Lung (tissue), 12 donors: ENCODE measurements around the gene PEX14. TPM values are rescaled to one million over a fixed set of nuclear protein-coding genes. Genes with fewer than 3 reads are reported as not detected.

ENCODE experiments used
- ATAC-seq: fragments of 200-7000 bp; cut with Tn5 transposase; one replicate; pipeline ENCODE4 v1.9.1; 2020; ENCODE audit warnings: moderate number of reproducible peaks; ENCODE audit not compliant: insufficient read depth, low FRiP score
- DNase-seq, 3 donors: peaks; one replicate each; pipeline ENCODE4 v3.0.0-alpha.2; 2013 to 2017
- H3K27ac ChIP-seq, 2 donors: one replicate each; pipeline ENCODE4 v1.5.1; 2013; ENCODE audit warnings: mild to moderate bottlenecking in 2 of 2, moderate library complexity in 2 of 2, control low read depth in 1 of 2, inconsistent platforms in 1 of 2, low read depth in 1 of 2, low read length in 1 of 2
- H3K27me3 ChIP-seq, 3 donors: one replicate each; pipeline ENCODE4 v1.5.1; 2013; ENCODE audit warnings: low read length in 2 of 3; ENCODE audit not compliant: control insufficient read depth in 3 of 3, insufficient read depth in 3 of 3
- H3K36me3 ChIP-seq, 4 donors: one replicate each; pipeline ENCODE4 v1.5.1; 2013; ENCODE audit warnings: low read length in 4 of 4, mild to moderate bottlenecking in 1 of 4, moderate library complexity in 1 of 4; ENCODE audit not compliant: control insufficient read depth in 4 of 4, insufficient read depth in 4 of 4
- H3K4me1 ChIP-seq, 5 donors: one replicate each; pipeline ENCODE4 v1.5.1; 2013; ENCODE audit warnings: low read length in 5 of 5, mild to moderate bottlenecking in 2 of 5, moderate library complexity in 1 of 5; ENCODE audit not compliant: control insufficient read depth in 5 of 5, insufficient read depth in 5 of 5
- H3K4me3 ChIP-seq: one replicate; pipeline ENCODE4 v1.5.1; 2013; ENCODE audit warnings: mild to moderate bottlenecking, control low read depth, moderate library complexity
- H3K9ac ChIP-seq, 2 donors: one replicate each; pipeline ENCODE4 v1.5.1; 2013; ENCODE audit warnings: low read length in 2 of 2, control low read depth in 1 of 2; ENCODE audit not compliant: insufficient read depth in 1 of 2
- H3K9me3 ChIP-seq, 4 donors: one replicate each; pipeline ENCODE4 v1.5.1; 2013; ENCODE audit warnings: low read length in 3 of 4, mild to moderate bottlenecking in 1 of 4, moderate library complexity in 1 of 4; ENCODE audit not compliant: control insufficient read depth in 4 of 4, insufficient read depth in 3 of 4
- WGBS, 2 donors: extraction: QIAGEN DNeasy Blood & Tissue Kit; methylation state at CpG; one replicate each; pipeline ENCODE4 v1.1.7; 2013; 5-methylcytosine and 5-hydroxymethylcytosine counted together
- polyA plus RNA-seq, 2 donors: library from polyadenylated mRNA; stranded (reverse); fragments of 200-250 nt; gene quantifications; one replicate each; pipeline ENCODE4 v1.2.1, GENCODE V29; 2013
- total RNA-seq, 2 donors: library from RNA; depleted of rRNA in 1 of 2; stranded (reverse); fragments of >200 nt in 1 of 2; gene quantifications; one replicate each; pipeline ENCODE4 v1.2.1, GENCODE V29; 2014 to 2021
- TF ChIP-seq, protein P1 (sequence below): IDR thresholded peaks from 2 replicates; pipeline ENCODE4 v1.5.1; 2012; ENCODE audit warnings: mild to moderate bottlenecking; ENCODE audit errors: control extremely low read depth, extremely low read depth
- donor health status: control.
- donor health status: control.
- donor health status: Bipolar disorder and iron deficiency.
- donor health status: healthy.
- donor health status: DM: yes; HTN: yes; CAD: no.

The PEX14 gene
- total and polyA plus RNA-seq, 4 donors = 18.1 to 29.2 (median 20.8) TPM

DNA sequence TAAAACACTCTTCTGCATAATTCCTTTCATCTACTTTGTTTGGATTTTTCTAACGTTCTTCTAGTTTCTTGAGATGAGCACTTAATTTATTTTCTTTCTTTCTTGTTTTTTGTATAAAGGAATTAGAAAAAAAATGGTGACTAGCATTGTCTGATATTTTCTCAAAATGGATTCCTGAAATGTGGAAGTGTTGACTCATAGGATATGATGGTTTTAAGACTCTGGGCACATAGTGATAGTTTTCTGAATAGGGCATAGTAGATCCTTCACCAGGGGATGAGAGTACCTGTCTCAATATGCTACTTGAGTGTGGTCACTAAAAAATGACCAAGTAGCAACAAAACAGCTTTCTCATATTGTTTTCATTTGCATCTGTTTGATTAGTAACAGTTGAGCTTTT, 100.9 kb downstream of the PEX14 start:
- no peak overlapping the region for H3K27ac ChIP-seq
- no peaks in the 10 kb centered on the region for H3K27me3 ChIP-seq
- no peaks in the 10 kb centered on the region for H3K9me3 ChIP-seq
- peaks cover 0 to 2% (median 0%) of the 10 kb centered on the region in 4 donors for H3K36me3 ChIP-seq
- 61 to 71% methylated on average over 1 of the region's 1 CpG for WGBS, 2 donors
- ATAC-seq (no peak), DNase-seq (no peak)
- no peak overlapping the region for H3K4me3 ChIP-seq
- TF ChIP-seq, protein P1, sequence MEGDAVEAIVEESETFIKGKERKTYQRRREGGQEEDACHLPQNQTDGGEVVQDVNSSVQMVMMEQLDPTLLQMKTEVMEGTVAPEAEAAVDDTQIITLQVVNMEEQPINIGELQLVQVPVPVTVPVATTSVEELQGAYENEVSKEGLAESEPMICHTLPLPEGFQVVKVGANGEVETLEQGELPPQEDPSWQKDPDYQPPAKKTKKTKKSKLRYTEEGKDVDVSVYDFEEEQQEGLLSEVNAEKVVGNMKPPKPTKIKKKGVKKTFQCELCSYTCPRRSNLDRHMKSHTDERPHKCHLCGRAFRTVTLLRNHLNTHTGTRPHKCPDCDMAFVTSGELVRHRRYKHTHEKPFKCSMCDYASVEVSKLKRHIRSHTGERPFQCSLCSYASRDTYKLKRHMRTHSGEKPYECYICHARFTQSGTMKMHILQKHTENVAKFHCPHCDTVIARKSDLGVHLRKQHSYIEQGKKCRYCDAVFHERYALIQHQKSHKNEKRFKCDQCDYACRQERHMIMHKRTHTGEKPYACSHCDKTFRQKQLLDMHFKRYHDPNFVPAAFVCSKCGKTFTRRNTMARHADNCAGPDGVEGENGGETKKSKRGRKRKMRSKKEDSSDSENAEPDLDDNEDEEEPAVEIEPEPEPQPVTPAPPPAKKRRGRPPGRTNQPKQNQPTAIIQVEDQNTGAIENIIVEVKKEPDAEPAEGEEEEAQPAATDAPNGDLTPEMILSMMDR = no peak
- H3K4me1 ChIP-seq = no peaks in the 10 kb centered on the region
- H3K9ac ChIP-seq = no peak overlapping the region

DNA sequence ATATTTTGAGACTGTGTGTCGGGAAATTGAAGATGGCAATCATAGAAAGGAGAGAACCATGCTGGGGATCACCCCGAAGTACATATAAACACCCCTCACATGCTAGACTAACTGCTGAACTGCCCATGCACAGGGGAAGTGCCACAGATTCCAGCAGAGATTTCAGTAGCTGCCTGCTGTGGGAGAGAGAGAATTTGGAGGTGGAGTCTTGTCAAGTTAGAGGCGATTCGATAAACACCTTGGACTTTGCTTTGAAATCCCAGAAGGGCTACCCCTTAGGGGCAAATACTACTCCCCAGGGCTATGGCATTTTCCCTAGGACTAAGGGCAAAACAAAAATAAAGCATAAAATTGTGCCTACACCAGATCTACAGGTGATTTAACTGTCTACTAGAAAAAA, 103.3 kb downstream of the PEX14 start:
- H3K9me3 ChIP-seq = no peaks in the 10 kb centered on the region
- TF ChIP-seq, protein P1 = no peak
- peaks cover 0 to 2% (median 0%) of the 10 kb centered on the region in 4 donors for H3K36me3 ChIP-seq
- DNase-seq = no peak
- WGBS, 2 donors = 80 to 90% methylated on average over 4 of the region's 4 CpGs
- H3K27ac ChIP-seq = no peak overlapping the region
- H3K4me3 ChIP-seq = no peak overlapping the region
- H3K4me1 ChIP-seq = no peaks in the 10 kb centered on the region
- H3K9ac ChIP-seq = no peak overlapping the region
- no peaks in the 10 kb centered on the region for H3K27me3 ChIP-seq
- ATAC-seq = no peak

DNA sequence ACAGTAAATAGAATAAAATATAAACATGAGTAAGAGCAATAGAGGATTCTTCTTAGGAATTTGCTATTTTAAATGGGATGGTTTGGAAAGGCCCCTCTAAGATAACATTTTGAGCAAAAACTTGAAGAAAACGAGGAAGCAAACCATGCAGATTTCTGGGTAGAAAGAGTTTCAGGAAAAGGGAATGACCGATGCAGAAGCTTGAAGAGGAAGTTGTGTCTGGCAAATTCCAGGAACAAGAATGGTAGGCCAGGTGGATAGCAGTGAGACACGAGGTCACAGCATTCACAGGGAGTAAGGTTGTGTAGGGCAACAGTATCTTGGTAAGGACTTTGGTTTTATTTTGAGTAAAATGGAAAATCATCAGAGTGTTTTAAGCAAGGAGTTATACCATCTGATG, 108.9 kb downstream of the PEX14 start:
- WGBS, 2 donors = 44 to 71% methylated on average over 3 of the region's 3 CpGs
- H3K9me3 ChIP-seq = peaks cover 0 to 8% (median 0%) of the 10 kb centered on the region in 4 donors
- H3K4me1 ChIP-seq = no peaks in the 10 kb centered on the region
- no peaks in the 10 kb centered on the region for H3K36me3 ChIP-seq
- H3K9ac ChIP-seq = no peak overlapping the region
- no peaks in the 10 kb centered on the region for H3K27me3 ChIP-seq
- DNase-seq (no peak), ATAC-seq (no peak)
- H3K27ac ChIP-seq = no peak overlapping the region
- TF ChIP-seq, protein P1 = no peak
- no peak overlapping the region for H3K4me3 ChIP-seq

DNA sequence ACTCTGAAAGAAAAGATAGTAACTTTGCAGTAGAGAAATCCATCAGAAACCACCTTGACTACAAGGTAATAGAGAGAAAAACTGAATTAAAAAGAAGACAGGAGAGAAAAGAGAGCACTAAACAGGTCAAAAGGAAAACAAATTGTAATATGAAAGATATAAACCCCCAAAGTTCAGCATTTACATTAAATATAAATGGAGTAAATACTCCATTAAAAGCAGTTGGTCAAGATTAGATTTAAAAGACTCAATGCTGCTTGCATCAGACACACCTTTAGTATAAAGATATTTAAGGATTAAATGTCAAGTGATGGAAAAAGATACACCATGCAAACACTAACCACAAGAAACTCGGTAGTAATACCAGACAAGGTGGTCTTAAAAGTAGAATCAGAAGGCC, 110.5 kb downstream of the PEX14 start:
- ATAC-seq (no peak), DNase-seq (no peak)
- TF ChIP-seq, protein P1 = no peak
- Histone ChIP-seq H3K4me1 (no peaks in the 10 kb centered on the region), H3K4me3 (no peak overlapping the region), H3K9ac (no peak overlapping the region), H3K9me3 (peaks cover 0 to 8% (median 0%) of the 10 kb centered on the region in 4 donors), H3K27ac (no peak overlapping the region), H3K36me3 (no peaks in the 10 kb centered on the region), H3K27me3 (no peaks in the 10 kb centered on the region)
- WGBS, 2 donors = 92 to 100% methylated on average over 1 of the region's 1 CpG
